NCI-H82 treated with DMSO at 0.1 percent for 48 hours (cell line): ENCODE measurements around the gene NPAS3.
"Not testable (repeated sequence)": the region's sequence is repeated elsewhere in the genome, so short reads cannot be mapped to it uniquely, and the experiment has no call there.

Experiments
- DNase-seq: peaks from one replicate; lab custom pipeline; 2025; ENCODE audit not compliant: unreplicated experiment; lab: John Stamatoyannopoulos, UW

The NPAS3 gene

GRCh38 chr14:33068626-33069025 lies 129.9 kb downstream of the NPAS3 start:
- no peak for DNase-seq

GRCh38 chr14:33070475-33070874 lies 131.8 kb downstream of the NPAS3 start:
- DNase-seq, result no peak

GRCh38 chr14:33073023-33073422 lies 134.3 kb downstream of the NPAS3 start:
- no peak for DNase-seq

GRCh38 chr14:33081259-33081658 lies 142.6 kb downstream of the NPAS3 start:
- DNase-seq, result no peak

GRCh38 chr14:33085799-33086198 lies 147.1 kb downstream of the NPAS3 start:
- no peak for DNase-seq

- DNase-seq, result not testable (repeated sequence)
Measured at GRCh38 chr14:33088274-33088673, 149.6 kb downstream of the NPAS3 start.

- no peak for DNase-seq
Measured at GRCh38 chr14:33098016-33098415, 159.3 kb downstream of the NPAS3 start.

GRCh38 chr14:33103489-33103888 lies 164.8 kb downstream of the NPAS3 start:
- no peak for DNase-seq

- DNase-seq, result no peak
Measured at GRCh38 chr14:33103966-33104365, 165.3 kb downstream of the NPAS3 start.

- DNase-seq, result no peak
Measured at GRCh38 chr14:33110737-33111443, 172.2 kb downstream of the NPAS3 start.

GRCh38 chr14:33114331-33114730 lies 175.7 kb downstream of the NPAS3 start:
- DNase-seq, result no peak

- DNase-seq, result peak; percentile 43
Measured at GRCh38 chr14:33118668-33119067, 180.0 kb downstream of the NPAS3 start.

- no peak for DNase-seq
Measured at GRCh38 chr14:33120341-33120740, 181.7 kb downstream of the NPAS3 start.

GRCh38 chr14:33120966-33121365 lies 182.3 kb downstream of the NPAS3 start:
- DNase-seq, result no peak

GRCh38 chr14:33123281-33123680 lies 184.6 kb downstream of the NPAS3 start:
- no peak for DNase-seq

GRCh38 chr14:33126433-33126832 lies 187.8 kb downstream of the NPAS3 start:
- no peak for DNase-seq

- no peak for DNase-seq
Measured at GRCh38 chr14:33127531-33127930, 188.9 kb downstream of the NPAS3 start.

- no peak for DNase-seq
Measured at GRCh38 chr14:33131801-33132200, 193.1 kb downstream of the NPAS3 start.

GRCh38 chr14:33134162-33134561 lies 195.5 kb downstream of the NPAS3 start:
- no peak for DNase-seq

- no peak for DNase-seq
Measured at GRCh38 chr14:33134975-33135374, 196.3 kb downstream of the NPAS3 start.

GRCh38 chr14:33150666-33151428 lies 212.2 kb downstream of the NPAS3 start:
- DNase-seq, result no peak

GRCh38 chr14:33163109-33163508 lies 224.4 kb downstream of the NPAS3 start:
- no peak for DNase-seq

- no peak for DNase-seq
Measured at GRCh38 chr14:33163600-33163999, 224.9 kb downstream of the NPAS3 start.
